Glomerular visceral epithelial cell (primary cell): ENCODE results near the gene ACOXL.

Experiments
- DNase-seq: peaks from one replicate; pipeline ENCODE4 v3.0.0-alpha.2; 2016; ENCODE audit errors: extremely low spot score

Gene ACOXL

GRCh38 chr2:110828330-110828729 lies 96.0 kb downstream of the ACOXL start:
- no peak for DNase-seq

GRCh38 chr2:110829413-110830146 lies 97.2 kb downstream of the ACOXL start:
- no peak for DNase-seq

- no peak for DNase-seq
Measured at GRCh38 chr2:110832740-110833139, 100.4 kb downstream of the ACOXL start.

GRCh38 chr2:110834134-110834827 lies 101.9 kb downstream of the ACOXL start:
- DNase-seq, result no peak

GRCh38 chr2:110836671-110837070 lies 104.3 kb downstream of the ACOXL start:
- DNase-seq, result no peak

GRCh38 chr2:110837446-110838409 lies 105.4 kb downstream of the ACOXL start:
- no peak for DNase-seq

- no peak for DNase-seq
Measured at GRCh38 chr2:110838657-110839384, 106.4 kb downstream of the ACOXL start.

- no peak for DNase-seq
Measured at GRCh38 chr2:110840508-110840907, 108.1 kb downstream of the ACOXL start.

GRCh38 chr2:110842048-110842447 lies 109.7 kb downstream of the ACOXL start:
- no peak for DNase-seq

GRCh38 chr2:110843496-110843895 lies 111.1 kb downstream of the ACOXL start:
- DNase-seq, result no peak

- DNase-seq, result no peak
Measured at GRCh38 chr2:110843959-110844510, 111.7 kb downstream of the ACOXL start.

GRCh38 chr2:110847651-110848050 lies 115.3 kb downstream of the ACOXL start:
- DNase-seq, result no peak

- no peak for DNase-seq
Measured at GRCh38 chr2:110848071-110848470, 115.7 kb downstream of the ACOXL start.

- DNase-seq, result no peak
Measured at GRCh38 chr2:110848519-110849030, 116.2 kb downstream of the ACOXL start.

- DNase-seq, result no peak
Measured at GRCh38 chr2:110851531-110851930, 119.2 kb downstream of the ACOXL start.

GRCh38 chr2:110852051-110852450 lies 119.7 kb downstream of the ACOXL start:
- no peak for DNase-seq

GRCh38 chr2:110852541-110853263 lies 120.3 kb downstream of the ACOXL start:
- no peak for DNase-seq

- peak; percentile 26 for DNase-seq
Measured at GRCh38 chr2:110853516-110853915, 121.1 kb downstream of the ACOXL start.

GRCh38 chr2:110853948-110854347 lies 121.6 kb downstream of the ACOXL start:
- no peak for DNase-seq

GRCh38 chr2:110854355-110855081 lies 122.1 kb downstream of the ACOXL start:
- DNase-seq, result no peak
